OCI-LY3 (cell line): Measurements from ENCODE around the gene ANKRD34C.

Source experiments
- CTCF ChIP-seq: fragments of 200-600, 300-600 bp; sonication (generic); IDR thresholded peaks from 2 replicates; pipeline ENCODE4 v1.5.1; 2014; ENCODE audit warnings: antibody characterized with exemption, low read length, low read depth
- EZH2phosphoT487 ChIP-seq: fragments of 200-600 bp; shearing (Covaris generic); IDR thresholded peaks from 2 replicates; pipeline ENCODE4 v1.6.1; 2018; ENCODE audit warnings: antibody characterized with exemption, mixed run types, low read depth

- TF ChIP-seq CTCF: no peak
- TF ChIP-seq EZH2phosphoT487: no peak
Observed at GRCh38 chr15:79308874-79309273, 26.4 kb downstream of the ANKRD34C start.
